HG02884 (cell line): ENCODE results near the gene SPPL2B.
"Not testable (repeated sequence)": the region's sequence is repeated elsewhere in the genome, so short reads cannot be mapped to it uniquely, and the experiment has no call there.

Experiments used
- ATAC-seq: cut with Tn5 transposase; IDR thresholded peaks from one replicate; pipeline ENCODE4 v1.9.1; 2021; ENCODE audit warnings: mild to moderate bottlenecking, moderate library complexity; ENCODE audit not compliant: unreplicated experiment

The SPPL2B gene

GRCh38 chr19:2374808-2375207 lies 46.3 kb downstream of the SPPL2B start:
- no peak for ATAC-seq

GRCh38 chr19:2375353-2376121 lies 47.1 kb downstream of the SPPL2B start:
- no peak for ATAC-seq

GRCh38 chr19:2376784-2377519 lies 48.5 kb downstream of the SPPL2B start:
- ATAC-seq, result no peak

- ATAC-seq, result no peak
Observed at GRCh38 chr19:2380567-2380966, 52.1 kb downstream of the SPPL2B start.

- no peak for ATAC-seq
Observed at GRCh38 chr19:2381148-2381820, 52.8 kb downstream of the SPPL2B start.

GRCh38 chr19:2382530-2383222 lies 54.2 kb downstream of the SPPL2B start:
- no peak for ATAC-seq

- no peak for ATAC-seq
Observed at GRCh38 chr19:2385053-2385721, 56.7 kb downstream of the SPPL2B start.

- ATAC-seq, result no peak
Observed at GRCh38 chr19:2387367-2388288, 59.1 kb downstream of the SPPL2B start.

GRCh38 chr19:2389594-2389993 lies 61.1 kb downstream of the SPPL2B start:
- ATAC-seq, result no peak

- no peak for ATAC-seq
Observed at GRCh38 chr19:2391118-2391725, 62.7 kb downstream of the SPPL2B start.

- ATAC-seq, result no peak
Observed at GRCh38 chr19:2392366-2392765, 63.9 kb downstream of the SPPL2B start.

GRCh38 chr19:2392899-2393298 lies 64.4 kb downstream of the SPPL2B start:
- not testable (repeated sequence) for ATAC-seq

GRCh38 chr19:2394054-2394441 lies 65.6 kb downstream of the SPPL2B start:
- no peak for ATAC-seq

GRCh38 chr19:2394442-2395292 lies 66.2 kb downstream of the SPPL2B start:
- no peak for ATAC-seq

- ATAC-seq, result not testable (repeated sequence)
Observed at GRCh38 chr19:2395293-2395829, 66.9 kb downstream of the SPPL2B start.

GRCh38 chr19:2397173-2397572 lies 68.7 kb downstream of the SPPL2B start:
- ATAC-seq, result not testable (repeated sequence)

- no peak for ATAC-seq
Observed at GRCh38 chr19:2398735-2399305, 70.3 kb downstream of the SPPL2B start.

GRCh38 chr19:2399582-2399981 lies 71.1 kb downstream of the SPPL2B start:
- no peak for ATAC-seq
